ENCODE measurements around the gene RELA.
A peak's percentile ranks its signal among the peaks of the same experiment; 100 is the strongest.

RELA gene

GRCh38 chr11:65611758-65612603, 50.7 kb downstream of the RELA start:
- DNase-seq (ENCODE audit: low spot score), result peak; percentile 71

GRCh38 chr11:65611028-65611757, 51.5 kb downstream of the RELA start:
- peak; percentile 70 for DNase-seq (ENCODE audit: low spot score)

DNA sequence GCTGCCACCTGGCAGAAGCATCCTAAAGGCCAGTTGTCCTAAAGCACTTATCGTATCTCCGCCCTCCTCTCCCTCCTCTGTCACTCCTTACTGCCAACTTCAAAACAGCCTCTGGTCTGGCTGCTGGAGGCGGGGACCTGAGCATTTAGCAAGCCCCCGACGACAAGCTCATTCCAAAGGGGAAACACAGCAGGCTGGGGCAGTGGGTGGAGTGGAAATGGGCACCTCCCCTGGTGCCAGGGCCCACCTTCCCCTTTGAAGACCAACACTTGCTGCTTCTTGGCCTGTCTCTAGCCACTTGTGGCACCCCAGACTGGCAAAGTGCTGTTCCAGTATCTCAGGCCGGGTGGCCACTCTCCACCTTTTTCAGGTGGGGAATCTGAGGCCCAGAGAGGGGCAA, 52.3 kb downstream of the RELA start:
- DNase-seq (ENCODE audit: low spot score), result no peak

DNA sequence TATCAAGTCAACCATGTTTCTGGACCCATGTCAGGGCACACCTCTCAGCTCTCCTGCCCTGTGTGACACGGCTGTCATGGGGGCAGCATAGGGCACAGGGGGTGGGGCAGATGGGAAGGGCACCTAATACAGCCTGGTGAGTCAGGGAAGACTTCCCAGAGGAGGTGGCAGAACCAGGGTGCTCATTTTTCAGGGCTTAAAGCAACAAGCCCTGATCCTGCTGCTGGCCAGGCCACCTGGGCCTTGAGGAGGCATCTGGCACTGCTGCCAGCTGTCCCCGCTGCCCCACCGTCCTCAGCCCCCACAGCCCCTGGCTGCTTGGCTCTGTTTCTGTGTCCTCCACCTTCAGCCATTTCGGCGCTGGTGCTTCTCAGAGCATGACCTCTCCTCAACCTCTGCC, 53.1 kb downstream of the RELA start:
- no peak for DNase-seq (ENCODE audit: low spot score)

GRCh38 chr11:65609229-65609628, 53.5 kb downstream of the RELA start:
- DNase-seq (ENCODE audit: low spot score), result no peak

GRCh38 chr11:65607614-65608426, 54.9 kb downstream of the RELA start:
- DNase-seq (ENCODE audit: low spot score), result no peak

- peak; percentile 92 for DNase-seq (ENCODE audit: low spot score)
These were observed 55.7 kb downstream of the RELA start for GRCh38 chr11:65606876-65607613.

DNA sequence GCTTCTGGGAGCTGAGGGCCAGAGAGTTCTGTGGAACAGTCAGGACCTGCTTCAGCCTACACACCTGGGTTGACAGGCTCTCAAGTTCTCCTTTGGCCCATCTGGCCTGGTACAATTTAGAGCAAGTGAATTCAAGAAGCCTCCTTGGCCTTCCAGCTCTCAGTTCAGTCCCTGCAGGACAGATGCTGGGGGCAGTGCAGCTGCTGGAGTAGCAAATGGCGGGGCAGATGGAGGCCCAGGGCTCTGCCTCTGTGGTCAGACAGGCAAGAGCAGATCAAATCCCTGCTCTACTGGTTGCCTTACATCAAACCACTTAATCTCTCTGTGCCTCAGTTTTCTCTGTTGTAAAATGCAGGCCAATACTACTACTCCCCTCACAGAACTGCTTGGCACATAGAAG, 58.5 kb downstream of the RELA start:
- DNase-seq (ENCODE audit: low spot score), result no peak

All from kidney capillary endothelial cell (primary cell).